Measurements from ENCODE around the gene BIVM.
A peak's percentile ranks its signal among the peaks of the same experiment; 100 is the strongest.
"Not testable (repeated sequence)": the region's sequence is repeated elsewhere in the genome, so short reads cannot be mapped to it uniquely, and the experiment has no call there.

Gene BIVM, protein sequence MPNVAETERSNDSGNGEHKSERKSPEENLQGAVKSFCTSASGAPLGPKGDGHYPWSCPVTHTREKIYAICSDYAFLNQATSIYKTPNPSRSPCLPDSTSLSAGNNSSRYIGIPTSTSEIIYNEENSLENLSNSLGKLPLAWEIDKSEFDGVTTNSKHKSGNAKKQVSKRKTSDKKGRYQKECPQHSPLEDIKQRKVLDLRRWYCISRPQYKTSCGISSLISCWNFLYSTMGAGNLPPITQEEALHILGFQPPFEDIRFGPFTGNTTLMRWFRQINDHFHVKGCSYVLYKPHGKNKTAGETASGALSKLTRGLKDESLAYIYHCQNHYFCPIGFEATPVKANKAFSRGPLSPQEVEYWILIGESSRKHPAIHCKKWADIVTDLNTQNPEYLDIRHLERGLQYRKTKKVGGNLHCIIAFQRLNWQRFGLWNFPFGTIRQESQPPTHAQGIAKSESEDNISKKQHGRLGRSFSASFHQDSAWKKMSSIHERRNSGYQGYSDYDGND

DNA sequence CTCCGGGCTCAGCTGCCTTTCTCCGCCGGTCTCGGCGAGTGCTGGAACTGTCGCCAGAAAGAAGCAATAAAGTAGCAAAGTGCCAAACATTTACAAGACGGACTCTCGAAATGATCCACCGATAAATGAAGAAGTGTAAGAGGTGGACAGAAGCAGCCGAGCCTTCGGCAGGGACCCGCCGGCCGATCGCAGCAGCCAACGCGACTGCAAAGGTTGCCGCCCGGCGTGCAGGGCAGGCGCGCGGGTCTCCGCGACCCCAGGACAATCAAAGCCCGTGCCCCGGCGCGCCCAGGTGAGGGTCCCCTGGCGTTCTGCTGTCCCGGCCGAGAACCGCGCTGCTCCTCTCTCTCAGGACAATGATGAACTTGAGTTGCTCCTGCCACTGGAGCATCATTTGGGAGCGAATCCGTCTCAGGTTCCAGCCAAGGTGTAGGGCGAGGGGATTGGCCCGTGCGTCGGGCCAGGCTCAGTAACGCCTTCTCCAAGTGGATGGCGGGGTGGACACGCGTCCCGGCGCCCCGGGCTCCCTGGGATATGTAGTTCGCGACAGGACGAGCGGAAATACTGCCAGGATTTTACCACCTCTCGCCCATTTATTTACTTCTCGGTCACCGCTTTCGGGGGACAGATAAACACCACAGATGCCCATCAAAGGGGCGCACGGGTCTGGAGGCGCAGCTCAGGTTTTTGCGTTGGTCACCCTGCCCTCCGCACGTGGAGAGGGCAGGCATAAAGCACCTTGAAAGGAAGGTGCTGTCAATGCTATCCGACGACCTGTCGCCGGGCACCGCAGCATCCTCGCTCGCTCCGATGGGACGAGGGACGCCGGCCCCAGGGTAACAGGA lies at the start of gene BIVM, which contains the start of gene POGLUT2:
TSS of gene BIVM (plus strand) at position 539 of the 845 bp plus-strand sequence. CDS start 8,149 bp downstream, outside the sequence.
TSS of gene POGLUT2 (minus strand) at position 396 of the 845 bp plus-strand sequence. CDS start at position 90, 306 bp downstream.
- peak; percentile 67 for DNase-seq

DNA sequence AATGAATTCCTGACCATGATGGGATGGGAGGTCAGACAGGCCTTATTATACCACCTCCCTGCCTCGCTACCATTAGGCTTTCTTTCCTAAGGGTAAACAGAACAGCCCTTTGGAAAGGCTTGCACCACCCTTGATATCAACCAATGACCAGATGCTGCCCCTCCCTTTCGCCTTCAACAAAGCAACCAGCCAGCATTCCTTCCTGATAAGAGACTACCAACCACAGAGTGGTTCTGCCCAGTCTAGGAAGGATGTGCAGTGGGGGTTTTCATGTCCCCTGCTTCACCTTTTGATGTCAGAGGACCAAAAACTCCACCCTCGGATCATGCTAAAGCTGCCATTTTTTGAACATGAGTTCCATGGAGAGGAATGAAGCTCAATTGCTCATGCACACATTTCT lies 47.0 kb upstream of the BIVM start:
- no peak for DNase-seq

DNA sequence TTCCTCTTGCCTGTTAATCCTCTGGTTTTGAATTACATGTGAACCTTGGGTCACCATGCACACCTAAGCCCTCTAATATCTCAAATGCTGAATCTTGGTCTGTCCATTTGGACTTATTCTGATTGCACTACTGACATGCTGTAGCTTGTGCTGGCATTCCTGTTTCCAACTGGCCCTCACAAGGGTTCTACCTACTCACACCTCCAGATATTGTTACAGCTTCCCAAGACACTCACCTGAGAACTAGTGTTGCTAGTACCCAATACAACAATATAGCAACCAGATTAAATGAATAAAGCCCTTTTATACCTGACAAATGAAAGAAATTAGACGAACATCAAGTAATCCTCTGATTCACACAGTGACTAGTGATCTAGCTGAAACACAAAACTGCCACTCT lies 41.9 kb upstream of the BIVM start:
- no peak for DNase-seq

DNA sequence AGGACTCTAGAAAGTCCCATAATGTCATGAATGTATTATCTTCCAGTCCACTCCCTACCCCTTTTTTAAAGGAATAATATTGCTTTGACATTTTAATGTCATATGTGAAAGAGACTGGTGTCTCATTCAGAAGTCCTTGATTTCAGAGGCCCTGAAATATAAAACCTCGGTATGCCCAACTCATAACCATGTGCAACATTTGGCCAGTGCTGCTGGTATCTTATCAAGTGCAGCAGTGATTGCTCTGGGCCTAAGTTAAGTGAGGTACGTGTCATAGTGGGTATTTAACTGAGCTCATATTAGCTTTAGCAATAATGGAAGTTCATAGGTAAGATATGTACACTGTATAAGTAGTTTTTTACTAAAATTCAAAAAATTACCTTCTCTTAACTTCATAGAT lies 40.1 kb upstream of the BIVM start:
- no peak for DNase-seq

DNA sequence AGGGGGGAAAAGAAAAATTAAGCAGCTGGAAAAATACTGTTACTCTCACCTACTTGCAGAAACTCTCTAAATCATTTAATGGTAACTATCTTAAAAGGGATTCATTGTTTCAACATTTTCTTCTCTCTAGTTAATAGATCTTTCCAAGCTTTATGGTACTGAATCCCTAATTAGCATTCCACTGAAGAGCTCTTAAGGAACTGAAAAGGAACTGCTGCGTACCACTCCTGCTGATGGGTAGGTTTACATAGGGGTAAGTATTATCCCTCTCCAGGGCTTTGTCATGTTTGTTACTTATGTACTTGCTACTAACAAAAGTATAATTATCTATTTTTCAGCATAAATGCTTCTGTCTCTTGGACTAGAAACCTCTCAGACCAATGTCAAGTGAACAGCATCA lies 37.8 kb upstream of the BIVM start:
- DNase-seq, result no peak

DNA sequence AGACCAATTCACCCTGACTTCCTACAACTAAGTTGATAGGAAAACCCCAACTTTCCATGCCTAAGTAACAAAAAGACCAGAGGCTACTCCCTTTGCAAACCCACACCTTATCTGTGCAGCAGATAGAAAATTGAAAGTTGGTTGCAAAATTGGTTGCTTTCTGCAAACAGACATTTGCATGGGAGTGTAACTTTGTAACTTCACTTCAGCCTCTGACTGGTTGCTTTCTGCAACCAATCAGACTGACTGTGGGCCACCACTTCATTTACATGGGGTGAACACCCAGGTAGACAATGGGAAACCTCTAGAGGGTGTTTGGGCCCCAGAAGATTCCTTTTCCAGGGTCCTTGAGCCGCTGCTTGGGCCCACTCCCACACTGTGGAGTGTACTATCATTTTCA lies 35.2 kb upstream of the BIVM start:
- no peak for DNase-seq

DNA sequence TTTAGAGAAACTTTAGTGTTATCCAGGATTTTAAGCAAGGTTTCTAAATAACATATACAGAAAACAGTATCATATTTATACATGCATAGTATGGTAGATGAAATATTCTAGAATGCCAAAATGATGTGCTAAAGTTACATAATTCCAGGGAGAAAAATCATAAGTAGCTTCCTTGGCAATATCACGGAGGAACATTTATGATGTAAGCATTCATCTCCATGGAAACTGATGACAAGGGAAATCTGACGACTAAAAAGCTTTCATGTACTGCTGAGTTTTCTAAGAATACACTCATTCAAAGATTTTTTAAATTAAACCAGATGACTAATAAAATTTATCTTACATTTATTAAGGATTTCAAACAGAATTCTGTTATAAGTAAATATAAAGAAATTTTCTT lies 30.0 kb upstream of the BIVM start:
- no peak for DNase-seq

DNA sequence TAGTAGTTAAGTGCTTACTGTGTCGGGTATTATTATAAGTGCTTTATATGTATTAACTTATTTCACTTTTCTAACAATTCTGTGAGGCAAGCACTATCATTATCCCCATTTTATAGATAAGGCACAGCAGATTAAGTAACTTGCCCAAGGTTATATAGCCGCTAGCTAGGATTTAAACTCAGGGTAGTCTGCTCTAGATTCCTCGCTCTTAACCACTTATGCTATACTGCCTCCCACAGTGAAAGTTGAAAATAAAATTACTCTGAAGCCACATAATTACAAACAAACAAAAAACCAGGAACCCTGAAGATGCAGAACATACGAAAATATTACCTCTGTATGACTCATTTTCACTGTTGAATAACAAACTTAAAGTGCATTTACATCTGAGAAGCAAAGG lies 29.2 kb upstream of the BIVM start:
- DNase-seq, result no peak

DNA sequence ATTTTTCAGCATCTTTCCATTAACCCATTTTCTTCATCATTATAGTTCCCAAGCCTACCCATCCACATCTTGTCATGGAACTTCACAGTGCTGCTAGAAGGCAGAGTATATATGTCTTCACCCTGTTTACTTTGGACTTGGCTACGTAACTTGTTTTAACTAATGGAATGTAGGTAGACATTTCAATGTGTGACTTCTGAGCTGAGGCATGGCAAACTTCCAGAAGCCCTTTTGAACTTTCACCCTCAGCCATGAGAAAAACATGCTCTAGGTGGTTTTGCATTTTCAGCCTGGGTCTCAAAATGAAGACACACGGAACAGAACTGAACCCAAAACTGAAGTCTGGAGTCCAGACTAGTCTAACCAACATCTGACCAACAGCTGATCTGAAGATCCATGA lies 28.5 kb upstream of the BIVM start:
- no peak for DNase-seq

DNA sequence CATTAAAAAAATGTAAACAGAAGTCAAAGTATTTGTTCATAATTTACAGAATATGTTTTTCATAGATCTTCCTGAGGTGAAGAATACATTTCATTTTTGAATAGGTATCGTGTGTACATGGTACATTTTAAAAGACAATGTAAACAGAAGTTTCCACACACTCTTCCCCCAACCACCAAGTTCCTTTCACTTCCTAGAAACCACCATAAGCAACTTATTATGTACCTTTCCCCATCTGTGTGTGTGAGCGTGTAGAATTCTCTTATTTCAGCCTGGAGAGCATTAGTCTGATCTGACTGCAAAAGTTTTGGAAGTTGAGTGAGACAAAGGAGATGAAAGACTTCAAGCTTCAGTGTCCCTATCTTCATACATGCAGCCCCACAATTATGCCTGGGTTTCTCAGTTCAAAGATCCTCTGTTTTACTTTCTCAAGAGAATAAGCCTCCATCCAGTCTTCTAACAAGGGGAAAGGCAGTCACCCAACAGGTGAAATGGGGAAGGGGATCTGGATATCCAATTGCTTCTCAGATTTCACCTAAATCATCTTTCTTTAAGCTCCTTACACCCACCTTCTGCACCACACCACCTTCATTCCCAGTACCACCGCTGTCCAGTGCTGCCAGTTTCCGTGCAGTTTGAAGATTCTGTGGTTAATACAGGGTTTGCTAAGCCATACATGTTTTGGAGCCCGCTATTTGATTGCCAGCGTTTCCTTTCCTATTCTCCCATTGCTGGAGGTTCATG lies 27.4 kb upstream of the BIVM start:
- DNase-seq, result no peak

DNA sequence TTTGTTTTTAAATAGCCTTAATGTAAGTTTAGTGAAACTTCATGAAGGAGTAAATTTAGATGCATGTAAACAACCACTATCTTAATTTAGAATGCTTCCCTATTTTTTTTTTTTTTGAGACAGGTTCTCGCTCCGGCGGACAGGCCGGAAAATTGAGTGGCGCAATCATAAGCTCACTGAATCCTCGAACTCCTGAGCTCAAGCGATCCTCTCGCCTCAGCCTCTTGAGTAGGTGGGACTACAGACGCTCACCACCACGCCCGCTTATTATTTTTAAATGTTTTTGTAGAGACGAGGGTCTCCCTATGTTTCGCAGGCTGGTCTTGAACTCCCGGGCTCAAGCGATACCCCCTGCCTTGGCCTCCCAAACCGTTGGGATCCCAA lies 26.9 kb upstream of the BIVM start:
- no peak for DNase-seq

DNA sequence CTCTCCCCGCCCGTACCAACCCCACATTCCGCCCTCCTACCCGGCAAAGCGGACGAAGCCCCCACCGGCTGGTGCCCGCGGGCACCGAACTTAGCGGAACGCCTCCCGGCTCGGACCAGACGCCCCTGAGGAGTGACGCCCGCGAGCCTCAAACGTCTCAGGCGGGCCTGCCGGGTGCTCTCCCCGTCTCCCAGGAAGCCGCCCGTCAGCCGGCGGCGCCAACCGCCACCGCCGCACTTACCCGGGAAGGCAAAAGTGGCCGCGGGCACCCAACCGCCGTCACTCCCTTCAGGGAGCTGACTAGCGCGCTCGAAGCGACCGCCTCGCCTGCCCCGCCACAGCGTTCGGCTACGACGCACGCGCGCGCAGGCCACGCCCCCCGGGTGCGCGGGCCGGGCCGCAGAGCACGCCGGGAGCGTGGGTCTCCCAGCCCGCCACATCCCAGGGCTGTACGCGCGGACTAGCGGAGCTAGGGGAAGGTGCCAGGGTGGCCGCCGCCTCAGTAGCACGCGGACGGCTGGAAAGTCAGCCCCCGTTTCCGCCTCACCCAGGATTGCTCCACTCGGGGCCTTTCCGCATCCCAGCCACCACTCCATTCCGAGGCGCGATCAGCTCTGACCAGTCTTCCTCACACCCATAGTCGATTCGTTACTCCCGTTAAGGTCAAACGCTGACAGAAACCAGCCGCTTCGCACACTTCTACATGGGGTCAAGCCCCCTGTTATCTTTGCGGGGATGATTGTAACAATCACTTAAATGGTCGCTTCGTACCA lies 25.3 kb upstream of the BIVM start, which contains the start of gene TEX30:
TSS of gene TEX30 (minus strand) at position 346 of the 773 bp plus-strand sequence. CDS start 3,760 bp downstream, outside the sequence.
- DNase-seq, result peak; percentile 88

DNA sequence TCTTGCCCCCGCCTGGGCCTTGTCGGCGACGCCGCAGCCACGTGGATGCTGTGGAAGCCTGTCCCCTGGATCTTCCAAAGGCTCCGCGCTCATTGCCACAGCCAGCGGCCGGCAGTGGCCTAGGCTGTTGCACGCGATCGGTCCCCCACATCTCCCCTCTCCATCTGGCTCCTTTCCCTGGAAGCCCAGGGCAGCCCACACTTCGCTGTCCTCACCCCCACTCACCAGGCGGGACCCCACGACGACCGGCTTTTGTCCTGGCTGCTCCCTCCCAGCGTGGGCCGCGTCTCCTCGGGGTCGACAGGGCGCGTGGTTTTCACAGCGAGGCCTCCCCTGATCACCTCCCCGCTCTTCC lies 24.7 kb upstream of the BIVM start:
- no peak for DNase-seq

DNA sequence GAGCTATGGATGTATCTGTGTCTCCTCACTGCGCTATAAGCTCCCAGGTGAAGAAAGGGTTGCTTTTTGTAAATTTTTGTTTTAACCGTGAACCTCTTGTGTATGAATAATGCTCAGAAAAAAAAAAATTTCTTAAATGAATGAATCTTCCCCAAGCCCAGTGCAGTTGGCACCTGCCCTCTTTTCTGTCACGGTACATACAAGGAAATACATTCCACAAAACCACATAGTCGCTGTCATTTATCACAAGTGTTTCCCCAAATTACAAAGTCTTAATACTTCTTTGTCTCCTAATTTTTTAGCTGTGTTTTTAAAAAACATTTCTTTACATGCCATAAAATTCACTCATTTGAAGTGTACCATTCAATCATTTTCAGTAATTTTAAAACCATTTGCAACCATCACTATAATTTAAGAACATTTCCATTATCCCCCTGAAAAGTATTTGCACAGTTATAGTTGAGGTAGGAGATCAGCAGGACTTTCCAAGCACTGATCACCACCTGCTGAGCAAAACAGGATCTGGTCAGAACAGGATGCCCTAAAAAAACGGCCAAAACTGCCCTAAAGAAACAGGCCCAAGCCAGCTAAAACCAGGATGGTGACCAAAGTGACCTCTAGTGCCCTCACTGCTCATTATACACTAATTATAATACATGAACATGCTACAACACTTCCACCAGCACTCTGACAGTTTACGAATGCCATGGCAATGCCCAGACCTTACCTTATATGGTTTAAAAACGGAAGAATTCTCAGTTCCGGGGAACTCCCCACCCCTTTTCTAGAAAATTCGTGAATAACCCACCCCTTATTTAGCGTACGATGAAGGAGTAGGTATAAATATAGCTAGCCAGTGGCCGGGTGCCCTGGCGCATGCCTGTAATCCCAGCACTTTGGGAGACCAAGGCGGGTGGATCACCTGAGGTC lies 24.1 kb upstream of the BIVM start:
- no peak for DNase-seq

DNA sequence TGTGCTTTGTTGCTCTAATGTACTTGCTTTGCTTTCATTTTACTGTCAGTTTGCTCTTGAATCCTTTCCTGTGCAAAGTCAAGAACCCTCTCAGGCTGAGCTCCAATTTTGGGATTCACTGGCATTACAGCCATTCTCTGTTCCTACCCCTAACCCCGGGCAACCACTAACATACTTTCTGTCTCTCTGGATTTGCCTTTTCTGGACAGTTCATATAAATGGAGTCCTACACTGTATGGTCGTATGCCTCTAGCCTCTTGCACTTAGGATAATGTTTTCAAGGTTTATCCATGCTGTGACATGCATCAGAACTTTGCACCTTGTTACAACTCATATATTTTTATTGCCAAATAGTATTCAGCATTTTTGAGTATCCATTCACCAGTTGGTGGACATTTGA lies 22.6 kb upstream of the BIVM start:
- DNase-seq, result no peak

DNA sequence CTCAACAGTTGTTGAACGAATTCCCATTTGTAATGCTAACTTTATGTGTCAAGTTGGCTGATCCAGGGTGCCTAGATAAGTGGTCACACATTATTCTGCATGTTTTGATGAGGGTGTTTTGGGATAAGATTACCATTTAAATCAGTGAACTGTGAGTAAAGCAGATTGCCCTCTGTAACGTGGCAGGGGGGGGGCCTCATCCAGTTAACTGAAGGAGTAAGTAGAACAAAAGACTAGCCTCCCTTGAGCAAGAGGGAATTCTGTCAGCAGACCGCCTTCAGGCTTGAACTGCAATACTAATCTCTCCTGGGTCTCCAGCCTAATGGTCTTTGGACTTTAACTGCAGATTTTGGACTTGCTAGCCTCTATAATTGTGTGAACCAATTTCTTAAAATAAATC lies 21.2 kb upstream of the BIVM start:
- DNase-seq, result no peak

DNA sequence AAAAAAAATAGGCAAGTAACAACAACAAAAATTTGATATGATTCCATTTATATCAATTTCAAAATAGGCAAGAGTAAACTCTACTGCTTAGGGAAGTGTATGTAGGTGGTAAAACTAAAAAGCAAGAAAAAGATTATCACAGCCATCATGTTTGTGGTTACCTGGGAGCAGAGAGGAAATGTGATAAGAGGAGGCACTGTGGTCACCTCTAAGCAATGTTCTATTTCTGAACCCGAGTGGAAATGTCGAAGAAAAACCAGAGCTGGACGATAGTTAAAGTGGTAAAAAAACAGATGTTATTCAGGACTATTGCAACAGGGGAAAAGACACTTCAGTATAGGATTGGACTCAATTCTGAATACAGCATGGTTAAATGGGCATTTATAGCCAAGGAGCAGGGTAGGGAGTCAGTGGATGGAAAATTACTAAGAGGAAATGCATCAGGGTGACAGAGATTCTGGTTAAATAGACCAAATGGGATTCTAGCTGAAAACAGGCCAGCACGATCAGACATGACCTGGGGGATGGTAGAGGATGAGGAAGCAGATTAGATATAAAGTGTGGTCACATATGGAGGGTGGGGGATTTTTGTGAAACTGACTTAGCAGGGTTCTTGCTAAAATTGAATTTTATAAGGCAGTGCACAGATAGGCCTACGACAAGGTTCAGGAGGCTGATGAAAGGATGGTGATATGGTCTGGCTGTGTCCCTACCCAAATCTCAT lies 19.3 kb upstream of the BIVM start:
- DNase-seq, result no peak

DNA sequence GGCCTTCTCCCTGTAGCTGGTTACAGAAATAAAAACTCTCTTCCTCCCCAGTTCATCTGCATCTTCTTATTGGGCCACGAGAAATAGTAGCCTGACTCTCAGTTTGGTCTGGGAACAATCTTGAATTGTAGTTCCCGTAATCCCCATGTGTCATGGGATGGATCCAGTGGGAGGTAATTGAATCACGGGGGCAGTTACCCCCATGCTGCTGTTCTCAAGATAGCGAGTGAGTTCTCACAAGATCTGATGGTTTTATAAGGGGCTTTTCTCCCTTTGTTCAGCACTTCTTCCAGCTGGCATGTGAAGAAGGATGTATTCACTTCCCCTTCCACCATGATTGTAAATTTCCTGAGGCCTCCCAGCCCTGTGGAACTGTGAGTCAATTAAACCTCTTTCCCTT lies 18.3 kb upstream of the BIVM start:
- DNase-seq, result not testable (repeated sequence)

DNA sequence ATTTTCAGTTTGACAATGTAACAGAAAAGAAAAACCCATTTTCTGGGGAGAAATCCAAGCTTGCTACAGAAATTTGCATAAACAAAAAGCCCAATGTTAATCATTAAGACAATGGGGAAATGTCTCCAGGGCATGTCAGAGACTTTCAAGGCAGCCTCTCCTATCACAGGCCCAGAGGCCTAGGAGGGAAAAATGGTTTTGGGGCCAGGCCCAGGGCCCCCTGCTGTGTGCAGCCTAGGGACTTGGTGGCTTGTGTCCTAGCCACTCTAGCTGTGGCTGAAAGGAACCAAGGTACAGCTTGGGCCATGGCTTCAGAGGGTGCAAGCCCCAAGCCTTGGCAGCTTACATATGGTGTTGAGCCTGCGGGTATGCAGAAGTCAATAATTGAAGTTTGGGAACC lies 17.3 kb upstream of the BIVM start:
- no peak for DNase-seq

DNA sequence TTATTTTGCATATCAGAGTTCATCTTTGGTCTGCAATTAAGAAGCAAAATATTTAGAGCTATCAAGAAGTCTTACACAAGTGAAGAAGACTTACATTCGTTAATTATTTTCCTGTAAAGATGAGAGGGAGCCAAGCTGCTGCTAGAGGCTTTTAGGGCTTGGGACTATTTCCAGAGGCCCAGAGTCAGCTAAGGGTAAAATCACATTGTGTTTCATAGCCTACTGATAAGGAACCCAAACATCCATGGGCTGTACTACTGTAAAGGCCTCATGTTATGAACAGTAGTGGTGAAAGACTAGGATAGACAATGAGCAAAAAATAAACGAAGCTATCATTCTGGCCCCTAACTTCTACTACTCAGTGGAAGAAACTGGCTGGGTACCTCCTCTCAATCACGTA lies 14.4 kb upstream of the BIVM start:
- no peak for DNase-seq

Measured in activated CD8-positive, alpha-beta memory T cell treated with anti-CD3 and anti-CD28 coated beads, Interleukin-2, amount 50 U/mL, for 4 hours (primary cell).